GM10847 (cell line): ENCODE measurements around the gene ADAMTS5.

Experiments used
- POLR2A ChIP-seq: IDR thresholded peaks from 2 replicates; pipeline ENCODE4 v1.6.1; 2011; ENCODE audit not compliant: insufficient read length; ENCODE audit errors: extremely low read depth

ADAMTS5 gene

DNA sequence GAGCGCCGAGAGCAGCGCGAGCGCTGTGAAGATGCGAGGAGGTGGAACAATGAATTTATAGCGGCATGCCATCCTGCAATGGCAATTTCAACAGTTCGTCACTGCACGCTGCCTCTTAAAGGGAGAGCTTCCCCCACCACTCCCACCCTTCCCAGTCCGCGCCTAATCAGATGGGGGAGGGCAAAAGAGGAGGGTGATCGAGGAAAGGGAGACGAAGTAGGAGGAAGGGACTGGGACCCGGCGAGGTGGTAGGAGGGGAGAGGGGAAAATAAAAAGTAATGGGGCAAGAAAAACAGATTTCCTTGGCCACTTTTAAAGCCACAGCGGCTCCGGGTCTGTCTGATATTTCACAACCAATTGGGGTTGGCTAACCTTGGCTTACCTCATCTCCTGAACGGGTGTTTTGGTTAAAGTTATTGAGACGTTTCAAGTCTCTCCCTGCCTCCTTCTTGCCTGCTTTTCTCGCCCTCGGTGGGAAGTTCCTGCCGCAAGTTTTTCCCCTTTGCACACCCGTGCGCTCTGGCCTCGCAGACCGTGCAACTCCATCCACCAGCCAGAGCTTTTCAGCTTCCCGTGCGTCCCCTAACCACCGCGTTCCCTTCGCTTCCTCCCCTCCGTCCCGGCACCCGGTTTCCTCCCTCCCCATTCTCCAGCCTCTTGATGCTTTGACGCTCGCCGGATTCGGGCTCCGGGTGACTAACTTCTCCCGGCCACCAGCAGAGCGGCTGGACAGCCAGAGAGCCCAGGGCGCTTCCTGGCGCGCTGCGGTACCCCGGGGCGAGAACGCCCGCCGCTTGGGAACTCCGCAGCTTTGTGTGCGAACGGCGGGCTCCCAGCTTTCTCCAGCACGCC is at the start of gene ADAMTS5:
Gene ADAMTS5 (minus strand): TSS at position 27 of the 852 bp plus-strand sequence. CDS start 697 bp downstream, outside the sequence.
- no peak for TF ChIP-seq POLR2A

DNA sequence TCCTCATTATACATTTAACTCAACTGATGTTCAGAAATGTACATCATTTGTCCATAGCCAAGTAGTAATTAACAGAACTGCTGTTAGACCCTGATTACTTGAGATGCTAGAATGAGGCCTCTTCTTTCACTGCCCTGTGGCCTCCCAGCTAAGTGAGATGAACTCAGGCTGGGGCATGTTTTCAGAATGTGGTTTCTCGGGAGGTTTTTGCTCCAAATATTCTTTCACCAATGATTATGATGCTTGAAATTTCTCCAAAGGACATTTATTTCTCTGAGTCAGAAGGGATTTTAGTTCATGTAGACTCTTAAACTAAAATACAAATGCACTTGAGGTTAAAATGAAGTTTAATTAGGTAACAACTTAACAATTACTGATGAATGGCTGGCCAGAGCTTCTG is 34.6 kb upstream of the ADAMTS5 start:
- no peak for TF ChIP-seq POLR2A

DNA sequence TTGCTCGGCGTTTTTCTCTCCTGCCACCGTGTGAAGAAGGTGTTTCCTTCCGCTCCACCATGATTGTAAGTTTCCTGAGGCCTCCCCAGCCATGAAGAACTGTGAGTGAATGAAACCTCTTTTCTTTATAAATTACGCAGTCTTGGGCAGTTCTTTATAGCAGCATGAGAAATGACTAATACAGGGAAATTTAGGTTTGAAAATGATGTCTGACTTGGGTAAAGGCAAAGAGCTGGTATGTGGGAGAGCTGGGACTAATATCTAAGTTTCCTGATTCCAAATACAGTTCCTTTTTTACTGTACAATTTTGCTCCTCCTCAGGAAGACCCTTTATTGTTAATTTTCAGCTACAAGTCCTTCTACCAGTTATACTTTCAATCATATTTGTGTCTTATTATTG is 16.7 kb upstream of the ADAMTS5 start:
- TF ChIP-seq POLR2A = no peak

DNA sequence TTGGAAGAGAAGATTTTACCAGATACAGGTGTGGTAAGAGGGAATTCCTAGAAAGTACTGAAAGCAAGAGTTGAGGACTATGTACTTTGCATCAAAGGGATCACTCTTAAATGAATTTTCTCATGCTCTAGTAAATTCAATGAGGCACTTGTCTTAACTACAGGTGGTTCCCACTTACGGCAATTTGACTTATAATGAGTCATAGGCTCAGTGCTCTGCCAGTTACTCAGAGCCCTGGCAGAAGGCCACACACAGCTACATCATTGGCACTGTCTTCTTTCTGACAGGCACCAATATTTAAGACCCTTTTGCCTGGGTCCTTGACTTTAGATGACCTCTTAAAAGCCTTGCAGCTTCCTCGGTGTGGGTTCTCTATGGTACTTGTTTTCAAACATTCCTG is 15.9 kb upstream of the ADAMTS5 start:
- TF ChIP-seq POLR2A = no peak

DNA sequence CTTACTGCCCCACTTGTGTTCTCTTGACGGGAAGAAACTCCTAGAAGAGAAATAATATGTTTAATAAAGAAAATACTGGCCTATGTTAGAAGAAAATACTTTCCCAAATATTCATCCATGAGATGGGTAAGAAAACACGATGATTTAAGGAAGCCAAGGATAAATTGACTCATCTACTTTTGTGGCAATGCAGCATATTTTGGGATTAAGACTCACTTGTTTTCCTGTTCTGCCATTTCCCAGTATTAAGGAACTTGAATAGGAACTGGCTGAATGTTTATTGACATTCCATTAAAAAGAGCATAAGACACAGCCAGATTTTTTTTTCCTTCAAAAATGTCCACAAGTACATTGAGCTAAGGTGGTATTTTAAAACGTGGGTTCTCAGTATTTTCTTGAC is 10.9 kb upstream of the ADAMTS5 start:
- no peak for TF ChIP-seq POLR2A

DNA sequence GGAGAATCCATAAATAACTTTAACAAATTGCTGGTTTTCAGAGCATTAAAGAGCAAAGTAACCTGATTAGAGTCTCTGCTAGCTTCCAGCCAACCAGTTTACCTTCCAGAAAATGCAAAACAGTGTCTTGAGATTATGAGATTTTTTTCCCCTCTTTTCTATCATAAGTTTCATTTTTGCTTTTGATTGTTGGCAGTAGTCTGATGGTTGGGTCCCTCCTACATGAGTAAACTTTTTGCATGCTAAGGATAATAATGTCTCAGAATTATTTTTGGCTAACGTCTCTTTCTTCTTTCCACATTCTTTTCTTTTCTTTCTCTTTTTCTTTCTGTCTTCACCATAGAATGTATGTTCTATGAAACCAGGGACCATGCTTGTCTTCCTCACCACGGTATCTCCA is 6.3 kb upstream of the ADAMTS5 start:
- no peak for TF ChIP-seq POLR2A

DNA sequence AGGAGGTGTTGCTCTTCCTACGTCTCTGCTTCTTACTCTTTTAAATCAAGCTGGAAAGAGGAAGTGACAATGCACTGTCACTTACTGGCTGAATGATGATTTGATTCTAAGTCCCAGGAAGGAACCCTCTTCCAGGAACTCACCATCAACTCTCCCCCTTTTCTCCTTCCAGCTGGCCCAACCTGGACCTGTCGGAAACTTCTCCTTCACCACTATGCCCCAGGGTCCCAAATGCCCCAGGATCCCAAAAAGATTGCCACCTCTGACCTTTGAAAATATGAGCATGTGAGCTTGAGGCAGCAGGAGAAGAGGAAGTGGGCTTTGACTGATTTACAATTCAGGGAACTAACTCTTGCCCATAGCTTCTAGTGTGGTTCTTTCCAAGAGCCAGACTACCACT is 5.3 kb upstream of the ADAMTS5 start:
- no peak for TF ChIP-seq POLR2A

DNA sequence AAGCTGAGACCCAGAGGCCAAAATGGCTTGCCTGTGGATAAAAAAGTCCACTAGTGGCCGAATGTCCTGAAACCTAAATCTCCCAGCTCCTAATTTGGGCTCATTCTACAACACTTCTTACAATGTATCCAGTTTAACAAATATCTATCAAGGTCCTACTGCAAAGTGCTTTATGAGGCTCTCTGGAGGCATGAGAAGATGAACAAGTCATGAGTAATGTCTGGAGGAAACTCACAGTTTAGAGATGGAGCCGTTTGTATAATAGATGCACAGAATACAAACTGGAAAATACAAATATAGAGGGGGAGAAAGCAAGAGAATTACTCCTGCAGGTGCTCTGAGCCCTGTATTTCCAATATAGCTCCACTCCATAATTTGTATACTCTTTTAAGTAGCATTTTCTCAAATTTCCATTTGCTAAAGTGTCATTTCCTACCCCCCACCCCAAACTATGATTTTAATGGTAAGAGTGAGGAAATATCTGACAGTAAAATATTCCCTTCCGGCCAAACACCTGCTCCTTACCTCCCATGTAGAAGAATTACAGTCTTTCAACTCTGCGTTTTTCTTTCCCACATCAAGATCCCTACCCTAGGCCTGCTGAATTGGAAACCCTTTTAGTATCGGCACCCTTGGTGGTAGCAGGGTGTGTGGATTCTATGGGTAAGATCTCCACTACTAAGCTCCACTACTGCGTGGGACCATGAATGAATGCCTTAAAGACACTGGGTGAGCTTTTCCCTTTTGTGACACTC is 3.3 kb upstream of the ADAMTS5 start:
- TF ChIP-seq POLR2A = no peak

DNA sequence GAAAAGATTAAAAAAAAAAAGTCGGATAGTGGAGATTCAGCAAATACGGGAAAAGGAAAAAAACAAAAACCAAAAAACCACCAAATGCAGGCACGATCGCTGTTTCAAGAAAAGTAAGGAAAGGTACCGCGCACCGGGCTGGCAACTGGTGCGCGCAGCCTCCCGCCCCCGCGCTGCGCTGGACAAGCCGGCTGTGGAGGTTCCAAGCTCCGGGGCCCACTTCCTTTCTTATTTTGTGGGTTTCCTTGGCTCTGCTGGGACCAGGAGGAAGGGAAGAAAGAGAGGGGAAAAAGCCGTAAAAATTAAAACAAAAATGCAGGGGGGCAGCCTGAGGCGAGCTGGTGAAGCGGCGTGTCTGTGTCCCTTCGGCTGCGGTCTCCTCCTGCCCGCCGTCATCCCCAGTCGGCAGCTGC is 233 bp downstream of the ADAMTS5 start:
- no peak for TF ChIP-seq POLR2A

DNA sequence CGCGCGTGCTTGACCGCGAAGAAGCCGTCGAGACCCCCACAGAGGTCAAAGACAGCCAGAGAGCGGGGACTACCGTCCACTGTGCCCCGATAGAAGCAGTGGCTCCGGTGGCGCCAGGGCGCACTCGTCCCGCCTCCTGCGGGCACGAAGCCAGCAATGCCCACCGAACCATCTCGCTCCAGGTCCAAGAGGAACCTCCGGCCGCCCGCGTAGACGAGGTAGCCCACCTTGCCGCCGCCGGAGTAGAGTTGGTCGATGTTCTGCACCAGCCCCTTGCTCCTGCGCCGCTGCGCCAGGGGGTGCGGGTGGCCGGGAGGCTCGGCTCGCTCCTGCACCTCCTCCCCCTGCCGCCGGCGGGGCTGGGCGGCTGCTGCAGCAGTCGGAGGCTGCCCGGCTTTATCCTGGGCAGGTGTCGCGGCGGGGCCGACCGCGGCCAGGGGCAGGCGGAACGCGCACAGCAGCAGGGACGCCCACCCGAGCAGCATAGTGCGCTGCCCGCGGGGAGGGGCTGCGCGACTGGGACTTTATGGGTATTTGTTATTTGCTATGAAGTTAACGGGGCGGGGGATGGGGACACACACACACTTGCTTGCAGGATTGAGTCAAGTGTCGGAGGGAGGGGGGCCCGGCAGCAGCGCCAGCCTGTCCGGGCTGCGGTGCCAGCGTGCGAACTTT is 844 bp downstream of the ADAMTS5 start:
- TF ChIP-seq POLR2A = no peak

DNA sequence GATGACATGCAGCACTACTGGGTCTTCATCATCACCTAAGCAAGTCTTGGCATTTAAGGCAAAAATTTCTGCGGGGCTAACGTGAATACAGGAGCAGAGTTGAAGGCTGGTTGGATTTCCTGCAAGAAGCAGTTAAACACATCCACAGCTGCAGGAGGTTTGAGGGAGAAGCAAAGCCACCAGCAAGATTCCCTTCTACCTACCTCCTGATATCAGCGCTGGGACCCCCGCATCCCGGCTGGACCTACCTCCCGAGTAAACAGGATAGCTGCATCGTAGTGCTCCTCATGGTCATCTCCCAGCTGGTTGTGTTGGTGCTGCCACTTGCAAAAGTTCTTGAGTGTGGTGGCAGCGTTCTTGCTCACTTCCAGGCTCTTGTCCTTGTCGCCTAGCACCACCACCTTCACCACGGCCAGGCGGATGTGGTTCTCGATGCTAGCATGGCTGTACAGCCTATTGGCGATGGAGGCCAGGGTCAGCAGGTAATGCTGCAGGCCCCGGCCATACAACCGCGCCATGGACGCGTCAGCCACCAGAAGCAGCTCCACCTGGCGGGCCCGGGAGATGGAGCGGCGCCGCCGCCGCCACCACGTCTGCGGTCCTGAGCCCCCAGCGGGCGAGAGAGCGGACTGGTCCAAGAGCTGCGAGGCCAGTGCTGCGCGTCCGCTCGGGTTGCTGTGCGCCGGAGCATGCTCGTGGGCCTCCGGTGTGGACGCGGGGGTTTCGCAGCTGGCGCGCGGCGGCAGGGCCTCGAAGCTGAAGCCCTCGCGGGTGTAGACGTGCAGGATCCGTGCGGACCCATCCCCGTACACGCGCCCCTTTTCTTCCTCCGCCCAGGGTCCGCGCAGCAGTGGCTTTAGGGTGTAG is 1.6 kb downstream of the ADAMTS5 start:
- TF ChIP-seq POLR2A = no peak

DNA sequence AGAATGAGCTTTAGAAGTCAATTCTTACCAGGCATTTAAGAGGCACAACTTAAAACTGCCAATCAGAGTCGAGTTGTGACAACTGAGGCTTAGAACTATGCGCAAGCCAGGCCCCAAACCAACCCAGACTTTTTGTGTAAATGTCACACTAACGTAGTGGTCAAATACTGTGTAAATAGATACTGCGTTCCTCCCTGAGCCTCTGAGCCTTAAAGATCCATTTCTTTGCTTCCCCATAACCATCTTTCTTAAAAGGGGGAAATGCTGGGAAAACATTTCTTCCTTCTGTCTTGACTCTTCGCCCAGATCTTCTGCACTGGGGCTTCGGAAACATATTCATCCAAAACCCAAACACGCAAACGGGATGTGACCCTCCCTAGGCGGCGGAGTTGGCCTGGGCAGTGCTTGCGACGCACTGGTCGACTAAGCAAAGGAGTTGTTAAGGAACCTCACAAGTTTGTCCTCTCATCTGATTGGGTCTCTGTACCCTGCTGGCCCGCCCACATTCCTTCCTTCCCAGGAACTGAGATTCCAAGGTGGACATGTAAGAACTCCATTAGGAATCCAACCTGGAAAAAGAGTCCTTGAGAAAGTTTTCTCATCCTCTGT is 2.6 kb downstream of the ADAMTS5 start:
- TF ChIP-seq POLR2A = no peak

DNA sequence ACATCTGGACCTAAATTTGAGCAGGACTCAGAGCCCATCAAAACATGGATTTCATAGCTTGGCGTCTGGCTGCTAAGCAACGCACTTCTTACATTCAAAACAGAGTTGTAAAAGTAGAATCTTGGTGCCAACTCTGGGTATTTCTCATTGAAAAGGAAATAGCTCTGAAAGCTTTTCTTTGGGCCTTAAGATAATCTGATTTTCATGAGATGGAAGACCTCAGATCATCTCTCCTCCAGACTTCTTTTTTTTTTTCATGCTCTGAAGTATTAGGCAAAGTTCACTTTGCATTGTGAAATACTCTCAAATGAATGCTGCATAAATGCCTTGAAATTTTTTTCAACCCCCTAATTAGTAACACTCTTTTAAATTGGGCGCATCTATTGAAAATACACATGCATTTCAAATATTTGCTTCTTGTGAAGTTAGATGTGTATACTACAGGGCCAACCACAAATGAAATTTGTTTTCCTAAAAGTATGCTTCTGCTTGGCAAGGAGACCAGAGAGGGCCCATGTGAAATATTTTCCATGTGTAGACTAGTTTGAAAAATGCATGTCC is 4.2 kb downstream of the ADAMTS5 start:
- TF ChIP-seq POLR2A = no peak

DNA sequence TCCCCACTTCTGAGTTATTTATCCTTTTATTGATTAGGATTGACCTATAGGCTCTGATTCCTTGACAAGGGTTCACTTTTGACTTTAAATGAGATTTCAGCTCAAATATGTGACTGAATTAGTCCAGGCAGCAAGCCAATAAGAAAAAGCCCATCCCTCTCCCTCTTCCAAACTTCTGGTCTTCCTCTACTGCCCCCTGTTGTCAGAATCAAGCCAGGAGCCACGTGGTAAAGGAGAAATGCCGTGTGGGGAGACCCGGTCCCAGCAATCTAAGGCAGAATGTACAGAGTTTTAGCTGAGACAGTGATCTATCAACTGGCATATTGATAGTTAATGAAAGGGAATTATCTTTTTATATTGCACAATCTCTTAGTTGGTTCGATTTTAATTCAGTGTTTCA is 5.2 kb downstream of the ADAMTS5 start:
- no peak for TF ChIP-seq POLR2A
